Hematopoietic multipotent progenitor cell treated with erythropoietin and hydrocortisone succinate and interleukin-3 and kit ligand, for 15 days (in vitro differentiated cells): ENCODE measurements around the gene PEX13.
"Not testable (repeated sequence)": the region's sequence is repeated elsewhere in the genome, so short reads cannot be mapped to it uniquely, and the experiment has no call there.

Experiments
- DNase-seq: peaks from one replicate; pipeline ENCODE4 v3.0.0-alpha.2; 2015; ENCODE audit warnings: low spot score

PEX13 gene, protein sequence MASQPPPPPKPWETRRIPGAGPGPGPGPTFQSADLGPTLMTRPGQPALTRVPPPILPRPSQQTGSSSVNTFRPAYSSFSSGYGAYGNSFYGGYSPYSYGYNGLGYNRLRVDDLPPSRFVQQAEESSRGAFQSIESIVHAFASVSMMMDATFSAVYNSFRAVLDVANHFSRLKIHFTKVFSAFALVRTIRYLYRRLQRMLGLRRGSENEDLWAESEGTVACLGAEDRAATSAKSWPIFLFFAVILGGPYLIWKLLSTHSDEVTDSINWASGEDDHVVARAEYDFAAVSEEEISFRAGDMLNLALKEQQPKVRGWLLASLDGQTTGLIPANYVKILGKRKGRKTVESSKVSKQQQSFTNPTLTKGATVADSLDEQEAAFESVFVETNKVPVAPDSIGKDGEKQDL

DNA sequence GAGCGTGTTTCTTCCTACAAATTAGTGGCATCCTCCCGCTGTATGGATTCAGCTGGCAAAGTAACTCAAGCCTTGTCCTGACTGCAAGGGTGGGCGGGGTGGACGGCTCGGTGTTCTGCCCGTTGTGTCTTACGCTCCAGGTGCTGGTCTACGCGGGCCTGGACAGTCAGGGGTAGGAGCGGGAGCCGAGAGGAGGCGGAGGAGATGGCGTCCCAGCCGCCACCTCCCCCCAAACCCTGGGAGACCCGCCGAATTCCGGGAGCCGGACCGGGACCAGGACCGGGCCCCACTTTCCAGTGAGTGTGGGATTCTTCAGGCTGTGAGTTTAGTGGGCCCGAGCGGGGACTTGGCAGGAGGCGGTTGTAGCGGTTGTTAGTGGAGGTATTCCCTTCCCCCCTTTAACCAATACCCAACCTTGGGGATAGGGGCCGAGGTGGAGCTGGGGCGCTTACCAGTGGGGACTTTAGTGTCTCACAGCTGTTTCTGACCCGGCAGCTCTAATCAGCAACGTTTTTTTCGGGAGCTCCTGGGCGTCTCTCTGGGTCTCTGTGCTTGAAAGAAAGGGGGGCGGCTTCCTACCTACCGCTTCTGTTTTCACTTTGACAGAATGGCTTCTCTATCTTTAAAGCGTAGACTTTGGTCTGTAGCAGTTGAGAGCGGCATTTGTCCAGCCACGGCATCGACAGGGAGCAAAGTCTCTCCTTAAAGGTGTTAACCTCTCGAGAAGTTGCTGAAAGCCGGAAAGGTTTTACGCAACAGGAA lies at the start of gene PEX13, which contains the start of gene PUS10:
TSS of gene PEX13 (plus strand) at position 165 of the 762 bp plus-strand sequence. CDS start at position 205, 40 bp downstream.
TSS of gene PUS10 (minus strand) at position 700 of the 762 bp plus-strand sequence. CDS start 6,365 bp downstream, outside the sequence.
- DNase-seq: peak; percentile 66

DNA sequence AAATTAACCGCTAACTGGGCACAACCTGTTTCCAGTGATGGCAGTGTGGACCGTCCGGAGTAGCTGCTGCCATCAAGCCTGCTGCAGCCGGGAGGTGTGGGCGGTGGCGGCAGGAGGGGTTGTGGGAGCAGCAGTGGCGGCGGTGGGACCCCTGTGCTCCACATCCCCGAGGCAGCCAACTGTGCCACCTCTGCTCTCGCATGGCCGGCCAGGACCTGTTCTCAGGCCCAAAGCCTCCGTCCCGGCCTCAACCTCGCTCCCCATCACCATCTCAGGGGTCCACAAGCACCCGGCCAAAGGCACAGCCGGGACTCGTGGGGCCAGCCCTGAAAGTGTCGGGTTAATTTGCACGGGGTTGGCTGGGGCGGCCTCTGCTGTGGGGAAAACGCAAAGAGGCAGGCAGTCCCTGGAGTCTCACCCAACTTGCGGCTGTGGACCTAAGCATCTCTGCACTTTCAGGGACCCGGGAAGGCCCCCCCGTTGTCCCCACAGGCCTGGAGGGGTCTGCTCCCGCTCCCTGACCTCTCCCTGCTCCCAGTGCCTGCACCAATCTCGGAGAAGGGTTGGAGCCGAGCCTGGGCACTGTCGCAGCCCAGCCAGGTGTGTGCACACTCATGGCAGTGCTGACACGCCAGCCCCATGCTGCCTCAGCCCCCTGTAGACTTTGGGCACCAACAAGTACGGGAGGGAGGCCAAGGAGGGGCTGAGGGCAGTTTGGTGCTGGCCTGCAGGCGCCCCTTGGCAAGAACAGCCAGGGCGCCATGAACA lies 44.4 kb upstream of the PEX13 start:
- no peak for DNase-seq

DNA sequence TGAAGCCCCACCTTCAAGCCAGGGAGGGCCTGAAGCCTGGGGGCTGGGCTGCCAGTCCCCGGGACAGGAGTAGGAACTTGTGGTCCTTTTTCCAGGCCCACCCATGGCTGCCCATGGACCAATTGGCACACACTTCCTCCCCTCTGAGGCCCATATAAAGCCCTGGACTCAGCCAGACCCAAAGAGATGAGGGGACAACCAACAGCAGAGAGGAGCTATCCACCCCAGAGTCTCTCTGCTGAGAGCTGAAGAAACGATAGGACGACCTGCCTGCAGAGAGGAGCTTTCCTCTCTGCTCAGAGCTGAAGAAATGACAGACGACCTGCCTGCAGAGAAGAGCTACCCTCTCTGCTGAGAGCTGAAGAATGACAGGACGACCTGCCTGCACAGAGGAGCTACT lies 43.8 kb upstream of the PEX13 start:
- no peak for DNase-seq

DNA sequence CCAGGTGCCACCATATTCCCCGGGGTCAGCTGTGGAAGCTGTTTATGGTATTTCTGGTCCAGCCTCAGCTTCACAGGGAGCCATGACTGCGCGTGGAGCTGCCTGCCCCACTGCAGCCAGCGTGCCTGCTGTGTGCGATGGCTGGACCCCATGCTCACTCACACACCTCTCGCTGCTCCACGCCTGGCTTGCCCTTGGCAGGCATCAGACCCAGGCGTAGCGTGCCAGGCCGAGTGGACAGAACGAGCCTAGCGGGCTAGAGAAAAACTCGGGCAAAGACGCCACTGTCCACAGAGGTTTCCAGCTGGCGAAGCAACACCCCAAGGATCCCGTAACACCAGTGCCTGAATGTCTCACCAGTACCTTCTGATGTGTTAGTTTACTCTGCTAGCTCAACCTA lies 42.9 kb upstream of the PEX13 start:
- no peak for DNase-seq

DNA sequence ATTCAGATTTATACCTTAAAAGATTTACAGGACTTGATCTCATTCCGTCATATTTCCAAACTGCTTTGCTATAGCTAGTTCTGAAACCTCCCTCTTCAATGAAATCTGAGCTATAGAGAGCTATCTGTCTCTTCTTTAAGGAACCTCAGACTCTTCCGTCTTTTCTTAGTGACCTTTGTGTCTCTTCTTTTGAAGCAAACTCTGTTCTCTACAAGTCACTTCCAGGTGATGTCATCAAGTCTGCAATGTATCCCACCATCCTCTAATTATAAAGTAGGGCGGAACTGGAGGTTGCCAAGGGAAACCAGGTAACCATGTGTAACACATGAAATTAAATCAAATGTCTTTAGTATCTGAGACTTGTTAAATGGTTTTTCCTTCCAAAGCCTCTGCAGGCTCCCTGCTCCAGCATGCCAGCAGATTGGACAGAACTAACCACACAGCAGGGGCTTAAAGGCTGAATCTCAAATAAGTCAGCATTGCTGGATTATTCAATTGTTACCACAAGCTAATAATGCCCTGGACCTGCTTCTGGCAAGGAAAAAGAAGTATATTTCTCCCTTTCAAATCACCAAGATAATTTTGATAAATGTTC lies 41.2 kb upstream of the PEX13 start:
- DNase-seq: no peak

DNA sequence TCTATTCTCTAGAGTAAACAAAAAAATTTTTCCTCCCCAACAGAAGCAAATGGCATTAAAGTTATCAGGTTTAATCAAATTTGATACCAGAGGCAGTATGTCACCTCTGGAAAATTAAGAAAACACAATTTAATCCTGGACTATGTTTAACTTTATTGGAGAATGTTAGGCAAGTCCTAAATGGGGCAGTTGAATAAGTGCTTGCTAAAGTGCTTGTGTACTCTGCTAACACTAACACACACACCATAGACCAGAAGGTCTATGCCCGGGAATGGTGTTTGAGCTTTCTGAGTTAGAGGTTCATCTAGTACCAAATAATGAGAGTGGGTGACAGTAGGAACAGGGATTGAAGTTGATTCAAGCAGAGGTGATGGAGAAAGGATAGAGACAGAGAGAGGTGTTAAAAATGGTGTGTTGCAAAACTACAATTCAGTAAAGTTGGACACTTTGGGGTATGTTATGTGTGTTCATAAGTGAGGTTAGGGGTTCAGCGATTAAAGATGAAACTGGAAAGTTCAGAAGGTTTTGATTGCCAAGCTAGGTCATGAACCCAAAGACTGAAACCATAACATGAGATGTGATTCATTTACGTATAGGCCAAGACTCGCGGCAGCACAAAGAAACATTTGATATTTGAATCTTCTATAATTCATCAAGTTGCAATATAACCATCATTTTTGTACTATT lies 40.5 kb upstream of the PEX13 start:
- DNase-seq: no peak

DNA sequence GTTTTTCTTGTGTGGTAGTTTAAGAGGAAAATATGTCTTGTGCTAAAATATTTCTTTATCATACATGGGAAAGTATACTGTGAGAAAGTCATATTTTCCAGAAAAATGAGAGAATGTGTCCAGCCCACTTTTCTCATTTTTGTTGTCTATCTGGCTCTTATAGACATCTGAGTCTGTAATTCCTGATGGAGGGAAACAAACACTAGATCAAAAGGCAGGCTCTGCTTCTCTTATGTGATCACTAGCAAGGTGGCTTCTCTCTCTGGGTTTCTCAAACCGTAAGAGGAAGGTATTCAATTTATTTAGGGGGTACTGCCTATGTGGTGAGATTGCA lies 40.0 kb upstream of the PEX13 start:
- no peak for DNase-seq

DNA sequence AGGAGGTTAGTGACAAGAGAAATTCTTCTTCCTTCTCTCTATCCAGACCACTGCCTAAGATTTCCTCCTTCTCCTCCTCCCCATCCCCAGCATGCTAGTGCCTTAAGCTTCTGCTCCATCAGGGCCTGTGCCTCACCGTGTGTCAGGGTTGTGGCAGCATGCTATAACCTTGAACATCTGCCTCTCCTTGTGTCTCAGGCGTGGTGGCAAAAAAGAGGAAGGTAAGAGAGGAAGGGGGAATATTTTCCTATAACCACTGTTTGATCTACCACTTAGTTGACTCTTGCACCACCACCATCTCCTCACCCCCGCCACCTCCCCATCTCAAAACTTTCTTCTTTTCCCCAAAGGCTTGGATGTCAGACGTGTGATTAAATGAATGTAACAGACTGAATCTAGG lies 38.3 kb upstream of the PEX13 start:
- DNase-seq: no peak

DNA sequence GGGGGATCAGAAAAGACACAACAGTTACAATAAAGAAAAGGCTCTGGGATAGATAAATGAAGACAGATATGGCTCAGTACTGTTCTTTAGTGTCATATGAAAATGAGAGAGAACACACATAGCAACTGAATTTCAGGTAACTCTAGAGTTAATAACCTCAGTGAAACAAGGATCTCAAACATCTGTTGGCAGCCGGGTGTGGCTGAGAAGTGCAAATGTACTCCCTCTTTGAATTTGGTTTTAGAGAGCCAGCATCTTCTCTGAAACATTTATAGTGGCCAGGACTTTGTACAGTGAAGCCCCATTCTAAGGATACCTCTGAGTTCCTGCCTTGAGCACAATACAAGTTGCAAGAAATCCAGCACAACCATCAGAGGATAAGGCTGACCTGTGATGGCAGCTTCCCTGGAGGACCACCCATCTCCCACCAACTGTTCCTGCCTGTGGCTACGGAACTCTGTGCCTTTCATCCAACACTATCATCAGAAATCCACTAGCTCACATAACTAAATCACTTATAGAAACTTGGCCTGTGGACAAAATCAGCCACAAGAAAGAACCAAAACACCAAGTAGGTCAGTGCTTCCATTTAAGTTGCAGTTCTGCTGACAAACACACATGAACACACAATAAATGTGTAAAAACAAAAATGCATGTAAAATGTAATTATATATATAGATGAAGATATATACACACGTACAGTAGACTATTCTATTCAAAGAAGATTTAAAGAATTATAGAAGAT lies 37.3 kb upstream of the PEX13 start:
- DNase-seq: no peak

DNA sequence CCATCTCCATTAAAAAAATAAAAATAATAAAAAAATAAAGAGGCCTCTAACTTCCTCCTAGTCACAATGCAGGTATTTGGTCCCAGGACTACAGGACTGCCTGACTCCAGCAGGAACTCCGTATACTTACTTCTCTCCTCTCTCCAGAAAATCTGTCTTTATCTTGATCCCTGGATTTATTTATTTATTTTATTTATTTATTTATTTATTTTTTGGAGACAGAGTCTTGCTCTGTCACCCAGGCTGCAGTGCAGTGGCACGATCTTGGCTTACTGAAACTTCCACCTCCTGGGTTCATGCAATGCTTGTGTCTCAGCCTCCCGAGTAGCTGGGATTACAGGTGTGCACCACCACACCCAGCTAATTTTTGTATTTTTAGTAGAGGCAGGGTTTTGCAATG lies 35.5 kb upstream of the PEX13 start:
- DNase-seq: not testable (repeated sequence)

DNA sequence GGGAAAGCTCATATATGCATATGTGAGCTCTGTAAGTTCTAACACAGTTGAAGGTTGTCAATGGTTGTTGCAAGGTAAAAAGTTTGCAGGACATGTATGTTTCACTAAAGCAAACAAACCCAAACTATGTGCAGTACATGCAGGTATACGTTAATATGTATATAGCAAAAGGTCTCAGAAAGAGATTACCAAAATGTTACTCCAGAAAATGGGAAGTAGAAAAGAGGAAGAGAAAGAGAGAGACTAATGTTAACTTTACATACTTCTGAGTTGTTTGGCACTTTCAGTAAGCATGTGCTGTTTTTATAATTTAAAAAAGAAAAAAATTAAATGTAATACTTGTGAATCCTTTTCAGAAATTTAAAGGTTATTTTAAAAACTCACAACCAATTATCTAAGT lies 32.8 kb upstream of the PEX13 start:
- no peak for DNase-seq

DNA sequence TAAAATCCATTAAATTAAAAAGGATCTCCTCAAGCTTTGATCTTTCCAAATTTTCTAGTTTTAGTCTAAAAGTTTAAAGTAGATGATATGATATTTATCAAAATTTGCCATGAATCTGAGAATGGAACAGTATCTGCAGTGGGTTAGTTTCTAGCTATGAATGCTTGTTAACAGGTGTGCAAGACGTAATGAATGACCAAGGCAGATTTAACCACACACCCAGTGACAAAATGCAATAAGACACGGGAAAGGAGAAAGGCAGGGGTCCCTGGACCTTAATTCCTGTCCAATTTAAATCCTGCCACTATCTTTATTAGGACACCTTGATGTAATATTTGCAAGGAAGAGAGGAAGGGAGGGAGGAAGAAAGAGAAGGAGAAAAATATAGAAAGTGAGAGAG lies 30.5 kb upstream of the PEX13 start:
- DNase-seq: no peak

DNA sequence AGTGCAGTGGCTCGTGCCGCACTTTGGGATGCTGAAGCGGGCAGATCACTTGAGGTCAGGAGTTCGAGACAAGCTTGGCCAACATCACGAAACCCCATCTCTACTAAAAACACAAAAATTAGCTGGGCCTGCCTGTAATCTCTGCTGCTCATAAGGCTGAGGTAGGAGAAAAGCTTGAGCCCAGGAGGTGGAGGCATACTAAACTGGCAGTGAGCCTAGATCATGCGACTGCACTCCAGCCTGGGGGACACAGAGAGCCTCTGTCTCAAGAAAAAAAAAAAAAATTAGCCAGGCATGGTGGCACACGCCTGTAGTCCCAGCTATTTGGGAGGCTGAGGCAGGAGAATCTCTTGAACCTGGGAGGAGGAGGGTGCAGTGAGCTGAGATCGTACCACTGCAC lies 29.9 kb upstream of the PEX13 start:
- DNase-seq: not testable (repeated sequence)

DNA sequence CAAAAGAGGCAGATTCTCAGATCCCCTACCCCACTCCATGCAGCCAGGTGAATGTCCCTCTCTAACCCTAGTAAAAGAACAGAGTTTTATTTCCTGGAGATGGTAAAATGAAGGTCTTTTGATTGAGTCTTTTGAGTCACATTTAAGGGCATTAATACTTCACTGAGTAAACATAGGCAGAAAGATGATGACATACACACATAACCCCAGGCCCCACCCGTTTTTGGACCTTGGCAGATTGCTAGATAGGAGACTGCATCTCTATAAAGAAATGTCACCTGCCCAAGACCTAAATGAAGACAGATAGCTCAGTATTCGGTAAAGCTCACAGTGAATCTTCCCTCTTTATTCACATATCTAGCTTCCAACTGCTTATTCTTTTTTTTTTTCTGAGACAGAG lies 28.3 kb upstream of the PEX13 start:
- DNase-seq: no peak

DNA sequence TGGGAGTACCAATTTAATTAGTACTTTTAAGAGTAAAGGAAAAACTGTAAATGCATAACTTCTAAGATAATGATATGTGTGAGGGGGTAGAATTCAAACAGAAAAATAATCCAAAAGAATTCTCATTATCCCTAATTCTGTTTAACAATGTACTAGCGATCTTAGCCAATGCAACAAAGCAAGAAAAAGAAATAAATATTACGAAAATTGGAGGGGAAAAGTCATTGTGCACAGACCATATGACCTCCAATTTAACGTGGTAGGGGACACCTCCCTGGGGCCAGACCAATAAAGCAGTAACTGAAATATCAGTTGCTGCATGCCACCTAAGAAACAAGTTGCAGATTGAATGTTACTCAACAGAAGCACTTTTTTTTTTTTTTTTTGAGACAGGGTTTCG lies 25.9 kb upstream of the PEX13 start:
- no peak for DNase-seq

DNA sequence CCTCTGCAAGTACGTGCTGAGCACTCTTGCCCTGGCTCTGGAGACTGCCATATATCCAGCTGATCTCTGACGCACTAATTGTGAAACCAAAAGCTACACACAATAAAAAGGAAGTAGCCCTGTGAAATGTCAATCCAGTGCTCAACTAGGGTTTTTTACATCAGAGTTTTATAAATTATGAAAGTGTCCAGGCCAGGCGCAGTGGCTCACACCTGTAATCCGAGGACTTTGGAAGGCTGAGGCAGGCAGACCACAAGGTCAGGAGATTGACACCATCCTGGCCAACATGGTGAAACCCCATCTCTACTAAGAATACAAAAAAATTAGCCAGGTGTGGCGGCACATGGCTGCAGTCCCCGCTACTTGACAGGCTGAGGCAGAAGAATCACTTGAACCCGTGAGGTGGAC lies 24.5 kb upstream of the PEX13 start:
- DNase-seq: no peak

DNA sequence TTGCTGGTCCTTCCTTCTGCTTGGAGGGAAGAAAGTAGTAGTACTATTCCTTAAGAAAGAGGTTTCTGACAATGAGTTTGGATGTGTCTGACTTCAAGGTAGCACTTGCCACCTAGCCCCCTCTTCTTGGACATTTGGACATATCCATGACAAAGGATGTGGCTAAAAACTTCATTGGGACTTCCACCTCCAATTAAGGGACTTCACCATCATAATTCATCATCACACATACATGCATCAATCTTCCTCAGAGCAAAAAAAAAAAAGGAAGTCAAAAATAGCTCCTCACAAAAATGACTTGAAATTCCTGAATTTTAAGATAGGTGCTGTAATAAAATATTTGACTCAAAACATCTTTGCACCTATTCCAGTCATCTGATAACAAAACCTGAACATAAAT lies 23.4 kb upstream of the PEX13 start:
- no peak for DNase-seq

DNA sequence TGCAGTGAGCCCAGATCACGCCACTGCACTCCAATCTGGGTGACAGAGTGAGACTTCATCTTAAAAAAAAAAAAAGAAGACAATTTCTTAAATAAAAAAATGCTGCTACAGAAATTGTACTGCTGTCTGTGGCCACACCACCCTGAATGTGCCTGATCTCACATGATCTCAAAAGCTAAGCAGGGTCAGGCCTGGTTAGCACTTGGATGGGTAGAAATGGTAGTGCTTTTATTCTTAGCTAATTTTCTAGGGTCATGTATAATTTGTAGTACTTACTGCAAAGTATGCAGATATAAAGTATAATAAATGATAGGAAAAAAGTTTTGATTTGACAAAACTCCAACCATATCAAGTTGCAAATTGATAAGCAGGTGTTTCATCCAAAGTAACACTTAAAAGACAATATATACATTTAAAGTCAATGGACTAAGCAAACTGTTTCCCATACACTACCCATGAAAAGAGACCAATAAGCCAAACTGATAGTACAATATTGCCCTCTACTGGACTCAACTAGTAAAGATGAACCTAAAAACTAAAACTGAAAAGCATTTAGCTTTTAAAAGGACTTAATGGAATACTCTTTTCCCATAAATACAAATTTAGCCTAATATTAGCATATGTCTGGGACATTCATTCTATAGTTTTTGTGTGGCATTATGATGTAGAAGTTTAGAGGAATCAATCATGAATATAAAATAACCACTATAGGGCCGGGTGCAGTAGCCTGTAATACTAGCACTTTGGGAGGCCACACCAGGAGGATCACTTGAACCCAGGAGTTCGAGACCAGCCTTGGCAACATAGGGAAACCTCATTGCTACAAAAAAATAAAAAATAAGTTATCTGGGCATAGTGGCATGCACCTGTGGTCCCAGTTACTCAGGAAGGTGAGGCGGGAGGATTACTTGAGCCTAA lies 18.6 kb upstream of the PEX13 start:
- peak; percentile 68 for DNase-seq

DNA sequence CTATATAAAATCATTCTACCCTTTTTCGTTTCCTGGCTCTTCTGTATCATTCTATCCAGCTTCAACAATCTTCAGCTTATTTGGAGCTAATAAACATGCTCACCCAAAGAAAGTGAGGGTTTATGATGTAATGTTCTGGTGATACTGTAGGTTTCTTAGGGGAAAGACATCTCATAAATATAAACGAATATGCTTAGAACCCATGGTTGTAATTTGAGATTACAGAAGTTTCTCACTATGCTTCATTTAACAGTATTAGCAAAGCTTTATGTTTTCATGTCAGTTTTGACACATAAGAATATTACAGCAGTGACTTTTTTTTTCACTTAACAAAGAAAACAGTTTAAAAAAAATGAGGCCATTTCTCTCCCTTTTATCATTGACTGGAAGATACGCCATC lies 11.8 kb upstream of the PEX13 start:
- no peak for DNase-seq
